Endothelial cell of umbilical vein (primary cell): ENCODE measurements around the gene MCF2L. TPM values are rescaled to one million over a fixed set of nuclear protein-coding genes. Genes with fewer than 3 reads are reported as not detected.

Experiments used
- BruUV-seq: library from RNA; stranded (reverse); fragments of 400-500 nt; replicated peaks from 2 replicates; lab custom pipeline; 2021; lab: Mats Ljungman, UMichigan
- CTCF ChIA-PET: fragments of 300-600, 350-600 bp; sonication (Branson Sonifier 250); formaldehyde crosslinking; loops from one replicate; lab custom pipeline; 2021; ENCODE audit warnings: antibody characterized with exemption, inconsistent platforms; lab: Charles Lee
- POLR2A ChIA-PET: fragments of 300-600, 350-600 bp; sonication (Branson Sonifier 250); formaldehyde crosslinking; loops from one replicate; lab custom pipeline; 2021; ENCODE audit warnings: antibody characterized with exemption, inconsistent platforms; lab: Charles Lee
- DNase-seq: peaks from one replicate; pipeline ENCODE4 v3.0.0-alpha.2; 2011; ENCODE audit warnings: low read depth, low spot score
- FAIRE-seq: peaks from 2 replicates; lab custom pipeline; 2011; peaks lifted over from hg19 to GRCh38; lab: Jason Lieb, UNC
- H2AFZ ChIP-seq: 2 replicates; pipeline ENCODE4 v1.6.0; 2012; ENCODE audit warnings: low read depth, low read length, control low read depth, inconsistent platforms
- H3K27ac ChIP-seq: 2 replicates; pipeline ENCODE4 v1.5.1; 2011; ENCODE audit warnings: low read depth, mild to moderate bottlenecking, control low read depth, low read length, moderate library complexity; ENCODE audit not compliant: insufficient read depth
- H3K27me3 ChIP-seq, 2 experiments: 2 replicates each; pipeline versions ENCODE4 v1.6.0 to v1.6.1; 2011; ENCODE audit warnings: low read length in 2 of 2, mixed read lengths in 1 of 2; ENCODE audit not compliant: control insufficient read depth in 2 of 2, insufficient read depth in 2 of 2
- H3K36me3 ChIP-seq, 2 experiments: 2 replicates in 1 of 2; 3 replicates in 1 of 2; pipeline ENCODE4 v1.5.1; 2011; ENCODE audit warnings: low read length in 2 of 2, mild to moderate bottlenecking in 1 of 2, moderate library complexity in 1 of 2; ENCODE audit not compliant: control insufficient read depth in 2 of 2, insufficient read depth in 2 of 2; ENCODE audit errors: extremely low read depth in 1 of 2
- H3K4me1 ChIP-seq: 3 replicates; pipeline ENCODE4 v1.5.1; 2011; ENCODE audit warnings: mild to moderate bottlenecking, low read length; ENCODE audit not compliant: control insufficient read depth, insufficient read depth; ENCODE audit errors: extremely low read depth
- H3K4me2 ChIP-seq: 2 replicates; pipeline ENCODE4 v1.6.1; 2011; ENCODE audit warnings: low read length, control low read depth, mixed read lengths; ENCODE audit not compliant: insufficient read depth
- H3K4me3 ChIP-seq, 3 experiments: fragments of 200-600 bp in 1 of 3; sonication (generic), shearing (Covaris generic) in 1 of 3; replicated peaks in 1 of 3; 2 replicates each; pipeline ENCODE4 v1.5.1; 2011 to 2016; ENCODE audit warnings: control low read depth in 3 of 3, low read length in 3 of 3, mild to moderate bottlenecking in 2 of 3, inconsistent platforms in 1 of 3, low read depth in 1 of 3, moderate library complexity in 1 of 3; ENCODE audit not compliant: insufficient read depth in 1 of 3
- H3K79me2 ChIP-seq: 2 replicates; pipeline ENCODE4 v1.6.0; 2012; ENCODE audit warnings: low read length, inconsistent platforms; ENCODE audit not compliant: control insufficient read depth, insufficient read depth
- H3K9ac ChIP-seq: replicated peaks from 2 replicates; pipeline ENCODE3; 2011; ENCODE audit warnings: low read length, control low read depth; ENCODE audit not compliant: insufficient read depth; ENCODE audit errors: extremely low read depth
- H3K9me1 ChIP-seq: replicated peaks from 3 replicates; pipeline ENCODE4 v1.6.0; 2011; ENCODE audit warnings: mild to moderate bottlenecking, low read length; ENCODE audit not compliant: control insufficient read depth, insufficient read depth; ENCODE audit errors: extremely low read depth
- H3K9me3 ChIP-seq: replicated peaks from 2 replicates; pipeline ENCODE4 v1.5.1; 2012; ENCODE audit warnings: low read length, inconsistent platforms; ENCODE audit not compliant: control insufficient read depth, insufficient read depth
- H4K20me1 ChIP-seq: replicated peaks from 2 replicates; pipeline ENCODE3; 2011; ENCODE audit warnings: mild to moderate bottlenecking, low read length; ENCODE audit not compliant: control insufficient read depth, insufficient read depth; ENCODE audit errors: extremely low read depth
- EZH2 ChIP-seq: IDR thresholded peaks from 2 replicates; pipeline ENCODE4 v1.6.1; 2012; ENCODE audit warnings: borderline replicate concordance, low read depth, mild to moderate bottlenecking, moderate library complexity, low read length, inconsistent platforms; ENCODE audit not compliant: severe bottlenecking
- FOS ChIP-seq: IDR thresholded peaks from 2 replicates; pipeline ENCODE4 v1.6.1; 2011; ENCODE audit warnings: mild to moderate bottlenecking, low read length, moderate library complexity, borderline replicate concordance; ENCODE audit not compliant: insufficient read depth
- GATA2 ChIP-seq: IDR thresholded peaks from 2 replicates; pipeline ENCODE4 v1.7.0; 2011; ENCODE audit warnings: low read depth, mild to moderate bottlenecking, moderate library complexity, mixed read lengths, low read length; ENCODE audit not compliant: insufficient read length, insufficient read depth
- JUN ChIP-seq: IDR thresholded peaks from 2 replicates; pipeline ENCODE4 v1.6.1; 2011; ENCODE audit warnings: borderline replicate concordance, low read depth; ENCODE audit not compliant: insufficient read length, insufficient read depth
- MAX ChIP-seq: IDR thresholded peaks from 2 replicates; pipeline ENCODE4 v1.6.1; 2011; ENCODE audit not compliant: insufficient read depth, insufficient read length
- MYC ChIP-seq: IDR thresholded peaks from one replicate; pipeline ENCODE4 v1.6.1; 2011; ENCODE audit warnings: mild to moderate bottlenecking, low read depth, low read length
- POLR2A ChIP-seq: IDR thresholded peaks from 2 replicates; pipeline ENCODE4 v1.6.1; 2012; ENCODE audit warnings: low read depth, mild to moderate bottlenecking, control low read depth, low read length
- POLR2AphosphoS5 ChIP-seq: IDR thresholded peaks from 2 replicates; pipeline ENCODE4 v1.6.1; 2012; ENCODE audit warnings: low read depth, mild to moderate bottlenecking, control low read depth, low read length, moderate library complexity; ENCODE audit not compliant: insufficient read depth
- dilution Hi-C: fragments of 300-500 bp; cut with MboI; formaldehyde crosslinking; loops from one replicate; pipeline ENCODE4 v1.15.0; 2019; ENCODE audit warnings: low sequenced_read_pairs; ENCODE audit not compliant: extremely low pct_ligation_motif_present
- intact Hi-C: fragments of 100-400 bp; cut with micrococcal nuclease; formaldehyde crosslinking; loops from one replicate; pipeline ENCODE4 v1.10.0; 2022
- polyA plus RNA-seq, 4 experiments: library from polyadenylated mRNA; depleted of rRNA in 3 of 4; stranded (reverse) in 3 of 4; unstranded in 1 of 4; fragments of >200 nt; gene quantifications; 2 replicates each; pipeline versions ENCODE4 v1.2.1 to v1.2.3, GENCODE V29; 2011 to 2012; ENCODE audit warnings: missing spikeins in 1 of 4
- total RNA-seq: library from RNA; stranded (reverse); gene quantifications from 2 replicates; pipeline ENCODE4 v1.2.3, GENCODE V29; 2021
- TF ChIP-seq, protein P1 (sequence below), 2 donors: IDR thresholded peaks; 1 replicate in 1 of 2; 2 replicates in 1 of 2; pipeline ENCODE4 v1.5.1; 2011; ENCODE audit warnings: low read length in 2 of 2, mild to moderate bottlenecking in 2 of 2, moderate library complexity in 2 of 2, control low read depth in 1 of 2, inconsistent platforms in 1 of 2, low read depth in 1 of 2; ENCODE audit not compliant: insufficient read depth in 1 of 2; ENCODE audit errors: extremely low read depth in 1 of 2

MCF2L gene
- total and polyA plus RNA-seq, 2 donors (not counting 3 experiments of a cell fraction or from before 2014, with no cell fraction given), result 0.33 to 0.58 TPM

GRCh38 chr13:113124211-113124970 lies 155.4 kb downstream of the MCF2L start:
- no peak overlapping the region for H3K9ac ChIP-seq
- dilution Hi-C loops (no loop called here), intact Hi-C loops (no loop called here)
- H3K27me3 ChIP-seq, result peaks cover 0 to 2% of the 10 kb centered on the region in 2 experiments
- POLR2A ChIA-PET, result no interaction called here
- no TSS peak for BruUV-seq
- no peak for FAIRE-seq
- no peaks in the 10 kb centered on the region for H3K4me1 ChIP-seq
- H3K9me1 ChIP-seq, result no peaks in the 10 kb centered on the region
- no peaks in the 10 kb centered on the region for H3K36me3 ChIP-seq
- CTCF ChIA-PET, result interaction anchor here (0.7 kb wide), 1 partner anchor 10 kb away, joined by 4 read pairs; no protein-coding TSS in a partner anchor
- H3K4me3 ChIP-seq, result no peak overlapping the region
- H3K9me3 ChIP-seq, result no peaks in the 10 kb centered on the region
- H3K79me2 ChIP-seq, result no peaks in the 10 kb centered on the region
- no peaks in the 10 kb centered on the region for H4K20me1 ChIP-seq
- no peak for DNase-seq
- H3K27ac ChIP-seq, result no peak overlapping the region
- no peak overlapping the region for H2AFZ ChIP-seq
- H3K4me2 ChIP-seq, result no peak overlapping the region
- TF ChIP-seq POLR2A (no peak), EZH2 (no peak), GATA2 (no peak), JUN (no peak), MYC (no peak), MAX (no peak), POLR2AphosphoS5 (no peak), FOS (no peak)
- TF ChIP-seq, protein P1, sequence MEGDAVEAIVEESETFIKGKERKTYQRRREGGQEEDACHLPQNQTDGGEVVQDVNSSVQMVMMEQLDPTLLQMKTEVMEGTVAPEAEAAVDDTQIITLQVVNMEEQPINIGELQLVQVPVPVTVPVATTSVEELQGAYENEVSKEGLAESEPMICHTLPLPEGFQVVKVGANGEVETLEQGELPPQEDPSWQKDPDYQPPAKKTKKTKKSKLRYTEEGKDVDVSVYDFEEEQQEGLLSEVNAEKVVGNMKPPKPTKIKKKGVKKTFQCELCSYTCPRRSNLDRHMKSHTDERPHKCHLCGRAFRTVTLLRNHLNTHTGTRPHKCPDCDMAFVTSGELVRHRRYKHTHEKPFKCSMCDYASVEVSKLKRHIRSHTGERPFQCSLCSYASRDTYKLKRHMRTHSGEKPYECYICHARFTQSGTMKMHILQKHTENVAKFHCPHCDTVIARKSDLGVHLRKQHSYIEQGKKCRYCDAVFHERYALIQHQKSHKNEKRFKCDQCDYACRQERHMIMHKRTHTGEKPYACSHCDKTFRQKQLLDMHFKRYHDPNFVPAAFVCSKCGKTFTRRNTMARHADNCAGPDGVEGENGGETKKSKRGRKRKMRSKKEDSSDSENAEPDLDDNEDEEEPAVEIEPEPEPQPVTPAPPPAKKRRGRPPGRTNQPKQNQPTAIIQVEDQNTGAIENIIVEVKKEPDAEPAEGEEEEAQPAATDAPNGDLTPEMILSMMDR (IDR thresholded peaks at IDR 0.05; ENCODE audit: extremely low read depth in 1 of 2, insufficient read depth in 1 of 2, low read depth in 1 of 2, low read length in 2 of 2), result no peak
